DOHH2 (cell line): ENCODE results near the gene DAAM1.

Experiments used
- H3F3A ChIP-seq: fragments of 200-600 bp; sonication (generic), shearing (Covaris generic); 2 replicates; pipeline ENCODE4 v1.6.0; 2016; ENCODE audit warnings: antibody characterized with exemption, mild to moderate bottlenecking; ENCODE audit not compliant: control insufficient read depth, insufficient read depth
- H3K27ac ChIP-seq: fragments of 200-600 bp; sonication (generic); 2 replicates; pipeline ENCODE4 v1.5.1; 2014; ENCODE audit warnings: low read depth, mild to moderate bottlenecking, low read length, moderate library complexity
- H3K27me3 ChIP-seq: fragments of 200-600 bp; sonication (generic); 2 replicates; pipeline ENCODE4 v1.6.1; 2014; ENCODE audit warnings: mild to moderate bottlenecking, low read length, mixed read lengths; ENCODE audit not compliant: control insufficient read depth
- H3K36me3 ChIP-seq: fragments of 200-600 bp; sonication (generic); 2 replicates; pipeline ENCODE4 v1.6.1; 2014; ENCODE audit warnings: mild to moderate bottlenecking, low read length, moderate library complexity, mixed read lengths; ENCODE audit not compliant: control insufficient read depth
- H3K4me1 ChIP-seq: fragments of 200-600 bp; sonication (generic); 2 replicates; pipeline ENCODE4 v1.6.1; 2014; ENCODE audit warnings: mild to moderate bottlenecking, low read length, mixed read lengths; ENCODE audit not compliant: control insufficient read depth
- H3K4me2 ChIP-seq: fragments of 200-600 bp; sonication (generic); 2 replicates; pipeline ENCODE4 v1.6.0; 2014; ENCODE audit warnings: mild to moderate bottlenecking, low read length, moderate library complexity
- H3K4me3 ChIP-seq: fragments of 200-600 bp; sonication (generic); 2 replicates; pipeline ENCODE4 v1.5.1; 2014; ENCODE audit warnings: mild to moderate bottlenecking, low read length, mixed read lengths
- H3K79me2 ChIP-seq: fragments of 200-600 bp; sonication (generic); 2 replicates; pipeline ENCODE4 v1.6.1; 2014; ENCODE audit warnings: mild to moderate bottlenecking, low read length, mixed read lengths; ENCODE audit not compliant: control insufficient read depth
- H3K9me2 ChIP-seq: fragments of 200-600 bp; sonication (generic); replicated peaks from 2 replicates; pipeline ENCODE4 v1.6.1; 2014; ENCODE audit warnings: mild to moderate bottlenecking, low read length, mixed read lengths; ENCODE audit not compliant: control insufficient read depth
- H3K9me3 ChIP-seq: fragments of 200-600 bp; sonication (generic); 2 replicates; pipeline ENCODE4 v1.6.1; 2014; ENCODE audit warnings: antibody characterized with exemption, low read length, mixed read lengths; ENCODE audit not compliant: control insufficient read depth, insufficient read depth
- H4K20me1 ChIP-seq: fragments of 200-600 bp; sonication (generic); 2 replicates; pipeline ENCODE4 v1.6.0; 2014; ENCODE audit warnings: low read depth, mild to moderate bottlenecking, antibody characterized with exemption, low read length, moderate library complexity; ENCODE audit not compliant: control insufficient read depth, insufficient read depth
- CTCF ChIP-seq: fragments of 200-600 bp; sonication (generic); IDR thresholded peaks from one replicate; pipeline ENCODE4 v1.5.1; 2014; ENCODE audit warnings: antibody characterized with exemption, mild to moderate bottlenecking, low read depth, low read length; ENCODE audit not compliant: poor library complexity, severe bottlenecking
- EZH2phosphoT487 ChIP-seq: fragments of 200-600 bp; sonication (generic); IDR thresholded peaks from 2 replicates; pipeline ENCODE4 v1.6.1; 2017; ENCODE audit warnings: borderline replicate concordance, mild to moderate bottlenecking, antibody characterized with exemption, low read length, moderate library complexity, mixed read lengths

DAAM1 gene

GRCh38 chr14:59346329-59346728, 157.9 kb downstream of the DAAM1 start:
- Histone ChIP-seq H3K4me3 (no peak overlapping the region), H3K4me1 (peaks cover 59% of the 10 kb centered on the region), H3K79me2 (no peaks in the 10 kb centered on the region), H3K9me2 (no peaks in the 10 kb centered on the region), H3K9me3 (no peaks in the 10 kb centered on the region), H3K36me3 (peaks cover 73% of the 10 kb centered on the region), H4K20me1 (no peaks in the 10 kb centered on the region), H3F3A (peaks cover 10% of the 10 kb centered on the region), H3K27ac (peak overlapping the region; percentile 80), H3K27me3 (no peaks in the 10 kb centered on the region), H3K4me2 (peak overlapping the region; percentile 57)
- no peak for TF ChIP-seq EZH2phosphoT487
- no peak for TF ChIP-seq CTCF

- TF ChIP-seq EZH2phosphoT487 = no peak
- TF ChIP-seq CTCF = no peak
- Histone ChIP-seq H3K4me1 (peaks cover 59% of the 10 kb centered on the region), H3K4me3 (peak overlapping the region; percentile 21), H3K4me2 (peak overlapping the region; percentile 57), H3K9me3 (no peaks in the 10 kb centered on the region), H3K36me3 (peaks cover 73% of the 10 kb centered on the region), H3F3A (peaks cover 10% of the 10 kb centered on the region), H3K27ac (peak overlapping the region; percentile 80), H4K20me1 (no peaks in the 10 kb centered on the region), H3K9me2 (no peaks in the 10 kb centered on the region), H3K27me3 (no peaks in the 10 kb centered on the region), H3K79me2 (no peaks in the 10 kb centered on the region)
These were observed 158.5 kb downstream of the DAAM1 start for GRCh38 chr14:59346796-59347510.

DNA sequence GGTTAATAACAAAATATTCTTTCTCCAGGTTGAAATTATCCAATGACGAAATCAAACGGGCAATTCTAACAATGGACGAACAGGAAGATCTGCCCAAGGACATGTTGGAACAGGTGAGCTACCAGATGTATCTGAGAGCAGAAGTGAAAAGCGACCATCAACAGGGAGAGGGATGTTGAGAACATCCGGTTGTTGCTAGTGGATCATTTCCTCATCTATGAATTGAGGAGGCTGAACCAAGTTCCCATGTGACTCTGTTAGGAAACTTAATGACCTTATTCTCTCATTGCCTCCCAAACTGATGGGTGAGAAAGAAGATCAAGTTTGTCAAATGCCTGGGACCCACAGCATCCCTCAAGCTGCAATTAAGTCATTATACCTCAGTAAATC, 159.0 kb downstream of the DAAM1 start:
- no peaks in the 10 kb centered on the region for H3K79me2 ChIP-seq
- no peaks in the 10 kb centered on the region for H3K27me3 ChIP-seq
- peaks cover 74% of the 10 kb centered on the region for H3K36me3 ChIP-seq
- H3K4me1 ChIP-seq = peaks cover 59% of the 10 kb centered on the region
- H3K4me3 ChIP-seq = peak overlapping the region; percentile 21
- TF ChIP-seq EZH2phosphoT487 = no peak
- TF ChIP-seq CTCF = no peak
- H3K9me2 ChIP-seq = no peaks in the 10 kb centered on the region
- peak overlapping the region; percentile 80 for H3K27ac ChIP-seq
- peaks cover 10% of the 10 kb centered on the region for H3F3A ChIP-seq
- peak overlapping the region; percentile 57 for H3K4me2 ChIP-seq
- no peaks in the 10 kb centered on the region for H3K9me3 ChIP-seq
- no peaks in the 10 kb centered on the region for H4K20me1 ChIP-seq
